T follicular helper cell (primary cell): Measurements from ENCODE around the gene SH3GL3.

ENCODE experiments used
- DNase-seq: peaks from one replicate; pipeline ENCODE4 v3.0.0-alpha.2; 2020; ENCODE audit warnings: low read depth

Gene SH3GL3

GRCh38 chr15:83567318-83567717 is 120.2 kb downstream of the SH3GL3 start:
- no peak for DNase-seq

DNA sequence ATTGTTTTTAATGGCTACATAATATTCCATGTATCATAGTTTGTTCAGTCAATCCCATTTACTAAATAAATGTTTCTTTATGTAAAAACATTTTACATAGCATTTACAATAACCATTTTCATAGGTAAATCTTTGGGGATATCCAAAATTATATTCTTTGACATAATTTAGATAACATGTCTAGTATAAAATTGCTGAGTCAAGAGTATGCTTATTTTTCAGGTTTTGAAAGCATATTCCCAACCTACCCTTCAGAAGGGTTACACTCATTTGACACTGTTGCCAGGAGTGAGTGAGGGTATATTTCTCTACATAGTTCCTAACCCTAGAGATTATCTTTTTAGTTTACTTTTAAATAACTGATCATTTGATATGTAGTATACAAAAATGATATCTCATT is 122.2 kb downstream of the SH3GL3 start:
- no peak for DNase-seq

DNA sequence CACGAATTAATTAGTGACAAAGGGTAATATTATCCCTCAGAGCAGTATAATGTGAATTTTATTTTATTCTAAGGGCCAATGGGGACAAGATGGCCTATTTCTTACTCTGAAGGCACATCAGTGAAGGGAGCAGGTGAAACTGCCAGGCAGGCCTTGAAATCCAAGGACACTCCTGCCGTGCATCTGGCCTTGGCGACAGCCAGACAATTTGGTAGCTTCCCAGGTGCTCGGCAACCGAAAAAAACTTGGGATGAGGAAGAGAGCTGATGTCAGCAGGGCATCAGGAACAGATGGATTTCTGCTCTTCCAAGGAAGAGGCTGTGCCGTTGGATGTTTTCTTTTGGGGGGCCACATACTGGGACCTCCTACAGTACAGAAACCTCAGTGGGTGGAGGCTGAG is 123.6 kb downstream of the SH3GL3 start:
- DNase-seq = no peak

DNA sequence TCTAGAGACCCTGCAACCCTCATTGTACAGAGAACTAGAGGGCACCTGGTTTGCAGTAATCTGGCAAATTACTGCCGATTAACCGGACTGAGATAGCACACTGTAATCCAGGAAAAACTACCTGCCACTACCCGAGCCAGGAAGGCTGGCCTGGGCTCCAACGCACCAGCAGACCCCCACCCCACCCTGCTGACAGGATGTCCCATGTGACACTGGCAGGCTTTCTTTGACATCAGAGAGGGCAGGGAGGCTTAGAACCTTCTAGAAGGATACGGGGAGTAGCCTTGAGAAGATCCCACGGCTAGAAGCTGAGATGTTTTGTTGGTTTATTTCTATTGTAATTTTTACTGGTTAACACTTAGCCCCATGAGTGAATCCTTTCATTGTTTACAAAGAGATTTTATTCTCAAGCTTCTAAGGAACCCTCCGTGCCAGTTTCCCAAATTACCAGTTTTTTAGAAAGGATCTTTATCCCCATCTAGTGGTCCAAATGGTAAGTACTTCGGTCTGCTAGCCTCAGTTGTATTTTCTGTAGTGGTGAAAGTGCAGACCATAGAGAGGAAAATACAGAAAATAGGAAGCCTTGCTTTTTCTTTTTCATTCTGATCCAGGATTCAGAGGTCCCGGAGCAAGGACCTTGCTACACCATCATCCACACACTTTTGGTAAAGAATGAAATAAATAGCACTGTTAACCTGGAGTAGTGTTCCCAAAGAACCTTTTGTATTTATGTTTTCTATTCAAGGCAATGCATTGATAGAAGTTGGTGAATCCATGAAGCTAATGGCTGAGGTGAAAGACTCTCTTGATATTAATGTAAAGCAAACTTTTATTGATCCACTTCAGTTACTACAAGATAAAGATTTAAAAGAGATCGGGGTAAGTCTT is 124.9 kb downstream of the SH3GL3 start:
- DNase-seq = no peak

GRCh38 chr15:83574345-83574744 is 127.2 kb downstream of the SH3GL3 start:
- no peak for DNase-seq

DNA sequence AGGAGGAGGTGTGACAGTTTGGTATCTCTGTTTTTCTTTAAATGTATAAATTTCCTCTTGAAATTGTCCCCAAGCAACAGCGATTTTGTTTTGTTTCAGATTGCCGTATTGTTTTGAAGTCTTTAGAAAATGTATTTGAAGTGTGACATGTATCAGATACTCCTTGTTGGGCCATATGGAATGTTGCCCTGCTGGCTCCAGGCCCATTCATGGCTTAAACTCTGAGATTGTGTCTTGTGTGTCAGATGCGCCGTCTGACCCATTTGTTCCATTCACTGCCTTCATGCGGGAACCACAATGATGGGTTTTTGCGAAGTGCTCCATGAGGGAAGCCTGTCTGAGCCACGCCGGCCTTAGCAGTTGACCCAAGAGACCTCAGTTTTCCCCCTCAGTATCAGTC is 131.6 kb downstream of the SH3GL3 start:
- DNase-seq = no peak

GRCh38 chr15:83581381-83581780 is 134.2 kb downstream of the SH3GL3 start:
- no peak for DNase-seq

- no peak for DNase-seq
Measured at GRCh38 chr15:83582381-83582780, 135.2 kb downstream of the SH3GL3 start.

DNA sequence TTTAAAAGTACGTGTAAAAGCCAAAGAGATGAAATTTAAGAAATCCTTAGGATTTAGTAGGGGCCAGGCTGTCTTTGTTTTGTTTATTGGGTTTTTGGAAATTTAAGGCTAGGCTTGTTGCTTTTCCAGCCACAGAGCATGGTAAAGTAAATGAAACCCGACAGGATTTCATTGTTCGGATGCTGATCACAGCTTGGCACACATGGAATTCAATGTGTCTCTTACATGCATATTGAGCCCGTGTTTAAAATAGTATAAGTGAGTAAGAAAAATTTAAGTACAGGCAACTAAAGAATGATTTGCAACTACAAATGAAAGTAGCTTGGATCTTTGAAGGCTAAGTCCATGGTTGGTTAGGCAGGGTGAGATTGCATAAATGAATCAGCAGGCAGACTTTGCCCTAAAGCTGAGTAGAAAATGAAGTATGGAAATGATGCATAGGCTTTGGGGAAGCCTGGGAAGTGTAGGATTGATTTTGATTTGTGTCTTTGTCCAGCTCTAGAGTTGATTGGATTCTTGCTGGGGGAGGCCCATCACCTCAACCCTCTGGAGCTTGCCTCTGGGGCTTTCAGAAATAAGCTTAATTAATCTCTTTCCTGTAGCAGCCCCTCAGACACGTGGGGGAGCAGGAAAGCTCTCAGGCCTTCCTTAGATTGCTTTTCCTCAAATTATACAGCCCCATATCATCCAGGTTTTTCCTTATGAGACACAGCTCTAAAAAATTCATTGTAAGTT is 138.6 kb downstream of the SH3GL3 start:
- DNase-seq = no peak

- no peak for DNase-seq
Measured at GRCh38 chr15:83587091-83587490, 139.9 kb downstream of the SH3GL3 start.

GRCh38 chr15:83588441-83588840 is 141.3 kb downstream of the SH3GL3 start:
- DNase-seq = no peak

DNA sequence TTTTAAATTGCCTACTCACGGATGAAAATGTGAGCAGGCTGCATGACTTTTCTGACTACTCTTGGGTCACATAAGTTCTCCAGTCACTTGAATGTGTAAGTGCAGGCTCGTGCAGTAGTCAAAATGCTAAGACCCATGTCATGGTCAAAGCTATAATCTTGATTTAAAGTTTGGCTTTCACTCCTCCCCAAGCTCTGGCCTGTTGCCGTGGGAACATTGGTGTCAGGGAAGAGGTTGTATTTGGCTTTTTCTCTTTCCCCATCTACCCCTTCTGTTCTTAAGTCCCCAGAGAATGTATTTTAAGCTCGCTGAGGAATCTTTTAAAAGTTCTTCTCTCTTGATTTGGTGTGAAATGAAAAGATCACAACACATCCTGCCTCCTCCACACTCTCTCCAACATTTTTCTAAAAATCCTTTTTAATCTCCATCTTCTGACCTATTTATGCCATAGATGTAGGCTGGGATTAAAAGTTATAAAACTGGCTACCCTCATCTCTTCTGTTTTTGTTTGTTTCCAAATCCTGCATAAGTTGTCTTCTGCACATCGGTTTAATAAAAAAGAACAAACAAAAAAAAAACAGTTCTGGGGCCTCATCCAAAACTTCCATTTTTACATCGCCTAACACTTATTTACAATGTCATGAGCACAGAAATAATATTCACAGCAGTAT is 145.4 kb downstream of the SH3GL3 start:
- no peak for DNase-seq

DNA sequence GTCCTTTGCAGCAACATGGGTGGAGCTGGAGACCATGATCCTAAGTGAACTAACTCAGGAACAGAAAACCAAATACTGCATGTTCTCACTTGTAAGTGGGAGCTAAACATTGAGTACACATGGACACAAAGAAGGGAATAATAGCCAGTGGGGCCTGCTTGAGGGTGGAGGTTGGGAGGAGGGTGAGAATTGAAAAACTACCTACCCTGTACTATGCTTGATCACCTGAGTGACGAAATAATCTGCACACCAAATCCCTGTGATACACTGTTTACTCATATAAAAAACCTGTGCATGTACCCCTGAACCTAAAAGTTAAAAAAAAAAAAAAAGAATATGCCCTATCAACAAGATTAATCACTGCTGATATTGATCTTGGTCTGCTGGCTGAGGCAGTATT is 148.1 kb downstream of the SH3GL3 start:
- no peak for DNase-seq

DNA sequence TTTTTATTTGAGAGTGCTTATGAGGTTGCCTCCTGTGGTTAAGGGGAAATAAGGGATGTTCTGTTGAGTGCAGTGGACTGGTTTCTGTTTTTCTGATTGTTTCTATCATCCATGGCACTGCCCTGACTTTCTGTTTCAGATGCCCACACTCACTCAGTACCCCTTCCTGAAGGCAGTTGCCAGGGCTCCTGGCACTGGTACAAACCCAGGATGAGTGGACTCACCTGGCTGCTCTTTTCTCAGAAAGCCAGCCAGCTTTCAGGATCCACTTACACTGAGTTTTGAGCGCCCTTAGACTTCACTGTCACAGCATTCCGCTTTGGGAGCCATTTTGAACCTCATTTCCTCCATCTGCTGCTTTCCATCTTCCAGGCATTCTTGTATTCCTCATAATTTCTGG is 150.9 kb downstream of the SH3GL3 start:
- DNase-seq = no peak

GRCh38 chr15:83602021-83602420 is 154.9 kb downstream of the SH3GL3 start:
- no peak for DNase-seq

DNA sequence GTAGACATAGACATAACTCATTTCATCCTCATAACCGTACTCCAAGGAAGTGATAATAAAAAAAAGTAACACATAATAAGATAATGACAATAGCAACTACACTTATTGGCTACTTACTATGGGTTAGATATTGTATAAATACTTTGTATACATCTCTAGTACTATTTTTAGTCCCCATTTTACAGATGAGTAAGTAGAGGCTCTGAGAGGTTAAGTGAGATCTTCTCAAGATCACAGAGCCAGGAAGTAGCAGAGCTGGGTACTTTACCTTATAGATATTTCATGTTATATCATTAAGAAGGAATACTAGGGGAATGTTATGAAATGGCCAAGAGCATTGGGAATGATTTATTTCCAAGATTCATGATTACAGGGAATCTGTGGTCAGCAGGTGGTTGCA is 157.4 kb downstream of the SH3GL3 start:
- no peak for DNase-seq

DNA sequence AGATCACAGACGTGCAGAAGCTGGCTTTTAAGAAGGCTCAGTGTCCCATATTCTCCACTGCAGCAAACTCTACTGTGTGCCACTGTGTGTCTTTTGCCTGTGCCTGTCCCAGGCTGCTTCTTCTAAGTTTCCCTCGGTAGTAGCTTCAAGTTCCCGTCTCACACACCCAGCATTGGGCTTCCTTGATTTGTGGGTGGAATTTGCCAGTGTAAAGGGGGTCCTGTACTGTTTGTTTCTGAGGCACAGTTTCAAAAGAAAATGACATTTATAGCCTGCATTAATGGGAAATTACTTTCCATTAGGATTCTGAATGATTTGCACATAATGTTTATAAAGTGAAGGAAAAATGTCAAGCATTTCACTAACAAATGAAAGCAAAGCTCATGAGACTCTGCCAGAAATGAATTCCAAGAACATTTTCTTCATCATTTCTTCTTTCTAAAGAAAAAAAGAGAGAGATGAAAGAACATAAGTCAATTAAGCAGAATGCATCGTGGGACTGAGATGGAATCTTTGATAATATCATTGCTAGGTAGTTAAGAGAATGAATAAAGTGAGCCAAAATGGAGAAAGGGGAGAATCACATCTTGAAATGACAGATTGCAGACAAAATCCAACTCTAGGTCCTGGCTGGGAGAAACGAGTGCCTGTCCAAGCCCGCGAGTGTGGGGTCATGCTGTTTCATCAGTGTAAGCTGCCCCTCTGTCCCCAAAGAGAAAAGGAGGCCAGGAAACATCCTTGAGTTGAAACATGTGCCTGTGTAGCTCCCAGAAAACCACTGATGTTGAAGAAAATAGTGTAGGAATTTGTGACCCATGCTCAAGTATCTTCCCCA is 158.2 kb downstream of the SH3GL3 start:
- DNase-seq = no peak

DNA sequence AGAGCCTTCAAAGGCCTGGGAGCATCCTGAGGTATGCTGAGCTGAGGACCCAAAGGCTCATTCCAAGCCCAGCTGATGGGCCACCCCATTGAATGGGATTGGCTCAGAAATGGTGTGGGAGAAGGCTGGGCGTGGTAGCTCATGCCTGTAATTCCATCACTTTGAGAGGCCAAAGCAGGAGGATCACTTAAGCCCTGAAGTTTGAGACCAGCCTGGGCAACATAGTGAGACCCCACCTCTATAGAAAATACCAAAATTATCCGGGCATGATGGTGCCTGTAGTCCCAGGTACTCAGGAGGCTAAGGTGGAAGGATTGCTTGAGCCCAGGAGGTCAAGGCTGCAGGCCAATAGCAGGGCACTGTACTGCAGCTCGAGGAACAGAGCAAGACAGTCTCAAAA is 163.0 kb downstream of the SH3GL3 start:
- DNase-seq = no peak

DNA sequence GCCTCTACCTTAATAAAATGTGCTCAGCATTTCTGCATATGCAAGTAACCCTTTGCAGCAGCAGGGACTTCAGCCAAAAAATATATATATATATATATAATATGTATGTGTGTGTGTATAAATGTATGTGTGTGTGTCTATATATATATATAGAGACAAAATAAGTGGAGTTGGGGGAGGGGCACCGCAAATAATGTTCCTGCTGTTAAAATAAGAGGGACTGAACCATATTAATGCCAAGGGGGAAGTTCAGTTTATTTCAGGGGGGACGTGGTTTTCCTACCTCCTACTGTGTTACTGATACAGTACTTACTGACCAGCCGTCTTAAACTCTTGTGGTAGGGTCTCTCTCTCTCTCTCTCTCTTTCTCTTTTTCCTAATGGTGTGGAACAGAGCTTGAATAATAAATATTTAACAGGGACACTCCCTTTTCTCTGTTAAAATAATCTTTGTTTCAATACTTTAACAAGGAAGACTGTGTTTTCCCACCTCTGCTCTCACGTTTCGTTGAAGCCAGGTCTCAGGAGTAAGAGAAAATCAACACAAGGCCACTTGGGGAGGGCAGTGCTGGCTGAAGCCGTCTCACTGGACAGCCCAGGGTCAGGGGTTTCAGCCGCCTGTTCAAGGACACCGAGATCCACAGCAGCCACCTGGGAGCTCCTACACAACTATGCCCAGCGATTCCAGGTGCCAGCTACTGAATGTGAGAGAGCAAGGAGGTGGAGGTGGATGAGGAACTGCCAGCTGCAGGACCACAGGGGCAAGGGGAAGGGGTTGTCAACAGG is 164.0 kb downstream of the SH3GL3 start:
- DNase-seq = no peak

GRCh38 chr15:83612226-83612625 is 165.1 kb downstream of the SH3GL3 start:
- DNase-seq = no peak
